Measurements from ENCODE around the gene ACAP3.

Gene ACAP3, protein sequence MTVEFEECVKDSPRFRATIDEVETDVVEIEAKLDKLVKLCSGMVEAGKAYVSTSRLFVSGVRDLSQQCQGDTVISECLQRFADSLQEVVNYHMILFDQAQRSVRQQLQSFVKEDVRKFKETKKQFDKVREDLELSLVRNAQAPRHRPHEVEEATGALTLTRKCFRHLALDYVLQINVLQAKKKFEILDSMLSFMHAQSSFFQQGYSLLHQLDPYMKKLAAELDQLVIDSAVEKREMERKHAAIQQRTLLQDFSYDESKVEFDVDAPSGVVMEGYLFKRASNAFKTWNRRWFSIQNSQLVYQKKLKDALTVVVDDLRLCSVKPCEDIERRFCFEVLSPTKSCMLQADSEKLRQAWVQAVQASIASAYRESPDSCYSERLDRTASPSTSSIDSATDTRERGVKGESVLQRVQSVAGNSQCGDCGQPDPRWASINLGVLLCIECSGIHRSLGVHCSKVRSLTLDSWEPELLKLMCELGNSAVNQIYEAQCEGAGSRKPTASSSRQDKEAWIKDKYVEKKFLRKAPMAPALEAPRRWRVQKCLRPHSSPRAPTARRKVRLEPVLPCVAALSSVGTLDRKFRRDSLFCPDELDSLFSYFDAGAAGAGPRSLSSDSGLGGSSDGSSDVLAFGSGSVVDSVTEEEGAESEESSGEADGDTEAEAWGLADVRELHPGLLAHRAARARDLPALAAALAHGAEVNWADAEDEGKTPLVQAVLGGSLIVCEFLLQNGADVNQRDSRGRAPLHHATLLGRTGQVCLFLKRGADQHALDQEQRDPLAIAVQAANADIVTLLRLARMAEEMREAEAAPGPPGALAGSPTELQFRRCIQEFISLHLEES

DNA sequence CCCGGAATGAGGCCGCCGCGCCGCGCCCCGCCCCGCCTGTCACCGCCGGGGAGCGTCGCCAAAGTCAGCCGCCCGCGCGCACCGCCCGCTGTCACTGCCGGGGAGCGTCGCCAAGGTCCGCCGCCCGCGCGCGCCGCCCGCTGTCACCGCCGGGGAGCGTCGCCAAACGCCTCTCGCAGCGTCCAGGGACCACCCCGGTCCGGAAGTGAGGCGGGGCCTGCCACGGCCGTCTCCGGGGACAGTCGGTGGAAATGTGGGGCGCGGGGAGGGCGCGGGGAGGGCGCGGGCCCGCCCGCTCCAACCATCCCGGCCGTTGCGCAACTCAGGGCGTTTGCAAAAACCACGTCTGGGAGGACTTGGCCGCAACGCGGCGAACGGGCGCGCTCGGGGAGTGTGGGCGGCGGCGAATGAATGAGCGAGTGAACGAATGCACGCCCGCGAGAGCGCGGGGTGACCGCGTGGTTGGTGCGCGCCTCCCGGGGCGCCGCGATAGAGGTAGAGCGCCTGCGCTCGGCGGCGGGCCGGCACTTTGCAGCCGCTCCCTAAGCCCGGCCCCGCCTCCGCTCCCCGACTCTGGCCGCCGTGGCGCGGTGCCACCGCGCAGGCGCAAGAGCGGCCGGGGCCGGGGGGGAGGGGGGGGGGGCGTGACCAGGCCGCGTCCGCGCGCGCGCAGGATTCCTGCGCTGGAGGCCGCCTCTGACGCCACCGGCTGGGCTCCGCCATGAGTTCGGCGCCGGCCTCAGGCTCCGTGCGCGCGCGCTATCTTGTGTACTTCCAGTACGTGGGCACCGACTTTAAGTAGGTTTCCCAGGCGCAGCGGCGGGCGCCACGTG, at the start of gene ACAP3, which contains the start of gene PUSL1:
ACAP3 (minus strand) TSS at position 8 of the 833 bp plus-strand sequence. CDS start 115 bp downstream, outside the sequence.
PUSL1 (plus strand) TSS at position 675 of the 833 bp plus-strand sequence; CDS start at position 722, 47 bp downstream.
- DNase-seq = peak; percentile 98

- DNase-seq = peak; percentile 19
Observed at GRCh38 chr1:1356796-1357401, 49.2 kb upstream of the ACAP3 start.

DNA sequence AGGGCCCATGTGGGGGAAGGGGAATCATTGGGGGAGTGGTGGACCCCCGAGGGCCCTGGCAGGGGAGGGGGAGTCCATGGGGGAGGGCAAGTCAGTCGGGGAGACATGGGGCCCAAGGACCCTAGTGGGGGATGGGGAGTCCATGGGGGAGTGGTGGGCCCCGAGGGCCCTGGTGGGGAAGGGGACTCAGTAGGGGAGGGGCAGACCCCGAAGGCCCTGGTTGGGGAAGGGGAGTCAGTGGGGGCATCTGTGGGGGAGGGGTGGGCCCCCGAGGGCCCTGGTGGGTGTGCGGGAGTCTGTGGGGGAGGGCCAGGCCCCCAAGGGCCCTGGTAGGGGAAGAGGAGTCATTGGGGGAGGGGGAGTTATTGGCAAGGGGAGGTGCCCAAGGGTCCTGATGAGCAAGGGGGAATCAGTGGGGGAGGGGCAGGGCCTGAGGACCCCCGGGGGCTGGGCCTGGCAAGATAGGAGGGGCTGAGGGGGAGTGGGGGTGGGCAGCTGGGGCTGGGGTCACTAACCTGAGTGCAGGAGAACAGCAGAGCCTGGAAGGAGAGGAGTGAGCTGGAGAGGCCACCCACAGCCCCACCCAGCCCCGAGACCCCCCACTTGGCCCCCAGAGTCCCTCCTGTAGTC, 48.6 kb upstream of the ACAP3 start:
- peak; percentile 20 for DNase-seq

- DNase-seq = peak; percentile 85
Observed at GRCh38 chr1:1355416-1355815, 47.7 kb upstream of the ACAP3 start.

DNA sequence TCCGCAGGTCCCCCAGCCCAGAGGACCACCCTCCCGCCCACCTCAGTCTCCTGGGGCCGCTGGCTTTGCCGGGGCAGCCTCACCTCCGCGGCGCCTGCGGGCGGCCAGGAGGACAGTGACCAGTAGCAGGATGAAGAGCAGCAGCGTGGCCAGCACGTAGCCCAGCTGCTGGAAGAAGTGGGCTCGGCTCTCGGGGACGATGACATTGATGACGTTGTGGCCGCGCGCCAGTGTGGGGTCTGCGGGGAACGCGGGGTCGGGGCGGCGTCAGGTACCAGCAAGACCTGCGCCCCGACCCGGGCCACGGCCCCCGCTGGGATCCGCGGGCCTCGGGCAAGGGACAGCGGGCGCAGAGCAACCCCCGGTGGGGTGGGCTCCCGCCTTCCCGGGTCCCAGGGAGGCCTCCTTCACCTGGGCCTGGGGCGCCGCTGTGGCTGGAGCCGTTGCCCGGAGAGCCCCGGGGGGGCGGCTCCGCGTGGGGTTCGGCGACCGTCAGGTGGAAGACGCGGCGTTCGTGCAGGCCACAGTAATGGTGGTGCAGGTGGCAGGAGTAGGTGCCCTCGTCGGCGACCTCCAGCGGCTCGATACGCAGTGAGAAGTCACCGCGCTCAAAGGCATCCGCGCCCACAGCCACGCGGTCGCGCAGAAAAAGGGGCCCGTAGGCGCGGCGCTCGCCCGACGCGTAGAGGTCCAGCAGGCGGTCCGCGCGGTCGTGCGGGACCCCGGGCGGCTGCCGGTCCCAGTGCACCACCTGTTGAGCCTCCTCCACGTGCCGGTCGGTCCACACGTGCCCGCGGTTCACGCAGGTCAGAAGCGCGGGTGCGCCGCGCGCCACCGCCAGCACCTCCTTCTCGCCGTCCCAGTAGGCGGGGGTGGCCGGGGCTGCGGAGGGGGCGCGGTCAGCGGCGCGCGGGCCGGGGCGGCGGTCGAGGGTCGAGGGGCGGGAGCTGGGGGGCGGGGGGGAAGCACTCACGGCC, 46.8 kb upstream of the ACAP3 start:
- peak; percentile 17 for DNase-seq

GRCh38 chr1:1353389-1354151, 45.8 kb upstream of the ACAP3 start:
- peak; percentile 37 for DNase-seq

DNA sequence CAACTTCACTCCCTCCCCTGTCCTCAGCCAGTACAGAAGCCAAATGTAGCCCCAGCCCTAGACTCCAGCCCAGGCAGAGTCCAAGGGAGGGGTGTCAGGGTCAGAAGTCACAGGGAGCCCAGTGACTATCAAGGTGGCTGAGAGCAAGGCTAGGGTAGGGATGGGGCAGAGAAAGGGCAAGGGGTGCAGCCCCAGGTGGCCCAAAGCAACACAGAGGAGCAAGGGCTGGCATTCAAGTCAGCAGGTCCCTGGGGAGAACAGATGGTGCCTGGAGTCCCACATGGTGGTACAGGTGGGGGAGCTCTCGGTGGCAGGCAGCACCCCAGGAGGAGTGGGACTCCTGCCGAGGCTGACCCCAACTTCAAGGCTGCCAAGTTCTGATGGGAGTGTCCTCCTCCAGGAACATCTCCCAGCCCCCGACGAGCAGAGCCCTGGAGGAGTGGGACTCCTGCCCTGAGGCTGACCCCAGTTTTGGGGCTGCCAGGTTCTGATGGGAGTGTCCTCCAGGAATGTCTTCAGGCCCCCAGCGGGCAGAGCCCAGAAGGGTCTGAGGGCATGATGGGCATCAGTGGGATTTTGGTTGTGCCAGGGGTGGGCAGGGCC, 45.2 kb upstream of the ACAP3 start:
- no peak for DNase-seq

GRCh38 chr1:1351511-1352427, 44.0 kb upstream of the ACAP3 start:
- no peak for DNase-seq

DNA sequence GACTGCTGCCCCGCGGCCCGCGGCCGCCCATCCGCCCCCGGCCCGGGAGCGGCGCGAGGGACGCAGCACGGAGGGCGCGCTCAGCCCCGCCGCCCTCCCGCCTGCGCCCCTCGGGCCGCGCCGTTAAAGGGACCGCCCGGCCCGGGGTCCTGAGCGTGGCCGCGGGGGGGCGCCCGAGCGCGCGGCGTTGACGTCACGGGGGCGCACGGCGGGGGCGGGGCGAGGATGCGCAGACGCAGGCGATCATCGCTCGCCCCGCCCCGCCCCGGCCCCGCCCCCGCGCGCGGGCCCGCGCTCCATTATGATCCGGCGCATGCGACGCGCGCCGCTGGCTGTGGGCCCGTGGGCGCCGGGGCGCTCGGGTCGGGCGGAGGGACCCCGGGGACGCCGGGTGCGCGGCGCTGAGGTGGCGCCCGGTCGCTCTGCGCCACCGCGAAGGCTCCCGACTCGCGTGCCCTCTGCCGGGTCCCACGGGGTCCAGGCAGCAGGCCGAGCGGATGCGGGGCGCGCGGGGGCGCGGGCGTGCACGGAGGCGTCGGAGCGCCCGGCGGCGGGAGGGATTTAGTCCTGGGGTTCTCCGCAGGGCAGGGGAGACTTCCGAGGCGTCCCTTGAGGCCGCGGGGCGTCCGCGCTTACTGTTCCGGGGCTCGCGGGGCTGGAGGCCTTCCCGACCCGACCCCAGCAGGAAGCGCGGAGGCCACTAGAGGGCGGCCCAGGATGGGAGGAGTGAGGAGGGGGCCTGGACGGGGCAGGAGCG, 41.7 kb upstream of the ACAP3 start, which contains the start of gene DVL1:
DVL1 (minus strand) TSS at position 163 of the 757 bp plus-strand sequence. CDS start 353 bp downstream, outside the sequence.
- DNase-seq = peak; percentile 95

DNA sequence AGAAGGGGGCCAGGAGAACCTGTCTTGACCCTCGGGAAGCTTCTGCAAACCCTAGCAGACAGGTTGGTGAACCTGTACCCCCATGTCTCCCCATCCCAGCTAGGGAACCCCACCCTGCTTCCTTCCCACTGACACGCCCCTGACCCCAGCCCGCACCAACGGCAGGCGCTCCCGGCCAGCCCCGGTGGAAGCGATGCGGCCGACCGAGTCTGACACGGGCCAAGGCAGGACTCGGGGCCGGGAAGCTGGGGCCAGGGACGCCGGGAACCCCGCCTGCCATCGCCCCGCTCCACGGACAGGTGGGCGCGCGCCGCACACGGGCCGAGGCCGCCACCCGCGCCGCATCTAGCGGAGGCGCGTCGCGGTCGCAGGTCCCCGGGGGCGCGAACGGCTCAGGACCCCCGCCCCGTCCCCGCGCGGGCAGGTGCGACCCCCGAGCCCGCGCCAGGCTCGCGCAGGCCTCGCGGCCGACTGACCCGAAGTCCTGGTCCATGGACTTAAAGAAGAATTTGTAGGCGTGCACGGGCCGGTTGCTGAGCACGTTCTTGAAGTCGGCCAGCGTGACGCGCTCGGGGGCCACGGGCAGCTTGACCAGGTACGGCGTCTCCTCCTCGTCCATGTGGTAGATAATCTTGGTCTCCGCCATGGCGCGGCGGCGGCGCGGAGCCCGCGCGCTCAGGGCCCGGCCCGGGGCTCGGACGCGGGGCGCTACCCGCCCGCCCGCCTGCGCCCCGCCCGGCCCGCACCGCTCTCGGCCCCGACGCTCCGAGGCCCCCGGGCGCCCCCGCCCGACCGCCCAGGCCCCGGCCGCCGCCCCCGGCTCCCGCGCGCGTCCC, 40.9 kb upstream of the ACAP3 start:
- no peak for DNase-seq

DNA sequence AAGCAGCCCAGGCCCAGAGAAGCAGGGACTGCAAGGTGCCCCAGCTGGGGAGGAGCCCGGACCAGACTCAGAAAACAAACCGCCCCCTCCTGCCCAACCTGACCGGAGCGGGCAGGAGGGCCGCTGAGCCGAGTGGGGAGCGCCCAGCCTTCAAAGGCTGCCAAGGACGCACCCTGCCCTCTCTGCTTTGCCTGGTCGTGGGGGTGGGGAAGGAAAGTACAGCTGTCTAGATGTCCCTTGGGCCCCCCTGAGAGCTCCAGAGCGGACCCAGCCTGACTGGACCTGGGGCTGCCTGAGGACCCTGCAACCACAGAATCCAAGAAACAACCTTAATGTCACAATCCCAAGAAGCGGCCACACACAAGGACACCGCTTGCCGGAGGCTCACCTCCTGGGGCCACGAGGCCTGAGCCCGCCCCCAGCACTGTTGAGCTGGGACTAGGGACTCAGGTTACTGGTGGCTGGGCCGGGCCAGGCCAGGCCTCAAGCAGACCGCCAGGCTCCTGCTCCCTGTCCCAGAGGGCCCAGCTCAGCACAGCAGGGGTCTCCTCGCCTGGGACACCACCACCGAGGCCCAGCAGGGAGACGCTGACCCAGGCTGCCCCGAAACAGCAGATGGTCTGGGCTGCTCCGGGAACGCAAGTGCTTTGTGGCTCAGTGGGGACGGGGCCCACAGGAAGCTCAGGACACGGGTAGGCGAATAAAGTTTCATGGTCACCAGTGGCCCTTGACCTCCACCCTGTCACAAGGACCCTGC, 40.1 kb upstream of the ACAP3 start:
- peak; percentile 72 for DNase-seq

GRCh38 chr1:1347026-1347595, 39.4 kb upstream of the ACAP3 start:
- no peak for DNase-seq

GRCh38 chr1:1346501-1346890, 38.8 kb upstream of the ACAP3 start:
- no peak for DNase-seq

- no peak for DNase-seq
Observed at GRCh38 chr1:1345860-1346500, 38.2 kb upstream of the ACAP3 start.

GRCh38 chr1:1345384-1345783, 37.7 kb upstream of the ACAP3 start:
- no peak for DNase-seq
